PC-9 (cell line): Measurements from ENCODE around the gene PLAC9.

ENCODE experiments used
- CTCF ChIP-seq: fragments of 200-600 bp; sonication (generic); conservative IDR thresholded peaks from 2 replicates; pipeline ENCODE4 v1.6.1; 2017; ENCODE audit warnings: mixed run types, antibody characterized with exemption, mild to moderate bottlenecking, moderate library complexity
- EZH2 ChIP-seq: fragments of 200-600 bp; sonication (generic); IDR thresholded peaks from 2 replicates; pipeline ENCODE4 v1.8.0; 2017; ENCODE audit warnings: antibody characterized with exemption, low read depth

DNA sequence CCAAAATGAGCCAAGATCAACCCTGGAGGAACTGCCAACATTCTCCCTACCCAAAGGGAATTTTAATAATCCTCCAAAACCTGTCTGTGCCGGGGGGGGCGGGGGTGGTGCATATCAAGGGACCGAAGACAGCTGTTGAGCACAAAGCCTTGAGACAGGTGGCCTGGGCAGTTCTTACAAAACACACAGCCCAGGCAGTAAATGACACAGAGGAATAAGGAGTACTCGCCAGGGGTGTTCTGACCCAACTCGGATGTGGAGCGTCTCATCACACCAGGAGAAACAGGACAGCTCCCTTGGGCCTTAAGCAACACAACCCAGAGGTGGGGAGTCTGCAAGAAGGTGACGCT is 35.6 kb downstream of the PLAC9 start:
- TF ChIP-seq CTCF (no peak), EZH2 (no peak)
